ENCODE measurements around the gene FXYD1.
"Not testable (repeated sequence)": the region's sequence is repeated elsewhere in the genome, so short reads cannot be mapped to it uniquely, and the experiment has no call there.

Gene FXYD1

GRCh38 chr19:35138305-35138892 lies at the start of gene FXYD1:
Gene FXYD1 (plus strand): TSS chr19:35138824. CDS start chr19:35140080, 1,256 bp downstream.
- FAIRE-seq = no peak

GRCh38 chr19:35089554-35089953 lies 49.1 kb upstream of the FXYD1 start:
- no peak for FAIRE-seq

DNA sequence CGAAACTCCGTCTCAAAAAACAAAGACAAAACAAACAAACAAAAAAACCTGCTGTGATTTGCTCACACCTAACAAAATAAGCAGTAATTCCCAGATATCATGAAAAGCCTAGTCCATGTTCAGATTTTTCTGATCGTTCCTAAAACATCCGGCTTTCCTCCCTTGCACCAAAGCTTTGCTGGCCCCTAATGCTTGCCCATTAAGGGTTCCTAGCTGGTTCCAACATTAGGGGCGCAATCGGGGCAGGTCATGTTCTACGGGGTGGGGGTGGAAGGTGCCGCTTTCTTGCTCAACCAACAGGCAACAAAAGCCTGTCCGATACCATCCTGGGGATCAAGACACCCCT lies 48.5 kb upstream of the FXYD1 start:
- no peak for FAIRE-seq

DNA sequence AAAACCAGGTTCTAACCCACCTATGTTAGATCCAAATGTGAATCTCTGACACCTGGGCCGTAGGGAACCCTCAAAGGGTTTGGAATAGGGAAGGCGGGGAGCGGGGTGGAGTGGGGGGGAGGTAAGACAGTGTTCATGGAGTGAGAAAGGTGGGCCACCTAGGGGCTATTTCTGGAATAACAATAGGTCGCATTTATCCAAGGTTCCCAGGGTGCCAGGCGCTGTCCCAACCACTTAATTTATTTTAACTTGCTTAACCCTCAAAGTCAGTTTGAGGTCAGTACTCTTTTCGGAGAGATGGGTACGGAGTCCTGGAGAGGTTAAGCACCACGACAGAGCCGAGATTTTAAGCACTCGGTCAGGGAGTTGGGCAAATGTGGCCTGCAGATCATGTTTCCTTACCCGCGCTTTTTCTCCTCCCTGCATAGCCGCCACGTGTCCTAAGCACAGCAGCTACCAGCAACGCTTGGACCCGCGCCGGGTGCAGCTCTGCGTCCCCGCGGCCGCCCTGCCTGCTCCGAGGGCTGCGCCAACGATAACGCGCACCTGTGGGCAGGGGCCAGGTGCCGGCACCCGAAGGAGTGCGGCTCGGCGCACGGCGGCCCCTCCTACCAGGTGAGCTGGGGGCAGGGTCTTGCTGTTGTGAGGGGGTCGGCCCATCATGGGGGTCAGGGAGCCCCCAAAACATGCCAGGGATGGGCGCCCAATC lies 48.0 kb upstream of the FXYD1 start:
- FAIRE-seq = no peak

- no peak for FAIRE-seq
Observed at GRCh38 chr19:35093430-35093829, 45.2 kb upstream of the FXYD1 start.

DNA sequence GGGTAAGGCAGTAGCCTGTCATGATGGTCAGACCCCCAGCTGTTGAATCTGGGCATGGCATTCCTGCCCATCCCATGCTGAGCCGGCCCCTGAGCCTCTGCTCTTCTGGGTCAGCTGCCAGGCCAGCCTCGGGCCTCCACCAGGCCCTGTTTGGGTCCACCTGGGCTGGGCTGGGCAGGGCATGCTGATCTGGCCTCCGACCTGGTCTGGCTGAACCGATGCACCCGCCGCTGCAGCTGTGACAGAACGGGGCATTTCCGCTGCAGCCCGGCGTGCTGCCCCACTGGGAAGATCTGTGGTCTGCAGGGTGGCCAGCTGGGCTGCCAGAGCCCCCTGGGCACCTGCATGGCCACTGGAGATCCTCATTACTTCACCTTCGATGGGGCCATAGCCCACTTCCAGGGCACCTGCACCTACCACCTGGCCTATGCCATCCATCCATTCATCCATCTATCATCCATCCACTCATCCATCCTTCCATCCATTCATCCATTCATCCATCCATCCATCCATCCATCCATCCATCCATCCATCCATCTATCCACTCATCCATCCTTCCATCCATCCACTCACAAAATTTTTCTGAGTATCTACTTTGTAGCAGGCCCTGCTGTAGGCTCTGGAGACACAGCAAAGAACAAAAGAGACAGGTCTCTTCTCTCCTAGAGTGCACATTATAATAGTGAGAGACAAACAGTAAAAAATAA lies 44.5 kb upstream of the FXYD1 start:
- no peak for FAIRE-seq

- no peak for FAIRE-seq
Observed at GRCh38 chr19:35094656-35095055, 44.0 kb upstream of the FXYD1 start.

DNA sequence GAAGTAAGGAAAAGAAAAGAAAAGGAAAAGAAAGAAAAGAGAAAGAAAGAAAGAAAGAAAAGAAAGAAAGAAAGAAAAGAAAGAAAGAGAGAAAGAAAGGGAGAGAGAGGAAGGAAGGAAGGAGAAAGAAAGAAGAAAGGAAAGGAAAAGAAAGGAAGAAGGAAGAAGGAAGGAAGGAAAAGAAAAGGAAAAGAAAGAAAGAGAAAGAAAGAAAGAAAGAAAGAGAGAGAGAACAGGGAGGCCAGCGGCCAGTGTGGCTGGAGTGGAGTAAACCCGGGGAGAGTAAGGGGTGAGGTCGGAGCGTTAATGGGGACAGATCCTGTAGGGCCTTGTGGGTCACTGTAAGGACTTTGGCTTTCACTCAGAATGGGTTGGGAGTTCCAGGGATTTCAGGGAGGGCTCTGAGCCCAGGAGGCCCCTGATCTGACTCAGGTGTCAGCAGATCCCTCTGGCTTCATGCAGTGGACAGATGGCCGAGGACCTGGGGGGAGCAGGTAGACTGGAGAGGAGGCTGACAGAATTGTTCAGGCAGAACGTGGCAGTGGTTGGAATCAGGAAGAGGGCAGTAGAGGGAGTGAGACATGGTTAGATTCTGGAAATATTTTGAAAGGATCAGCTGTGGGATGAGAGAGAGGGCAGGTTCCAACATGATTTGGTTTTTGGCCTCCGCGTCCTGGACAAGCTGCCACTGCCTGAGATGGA lies 42.8 kb upstream of the FXYD1 start:
- no peak for FAIRE-seq

DNA sequence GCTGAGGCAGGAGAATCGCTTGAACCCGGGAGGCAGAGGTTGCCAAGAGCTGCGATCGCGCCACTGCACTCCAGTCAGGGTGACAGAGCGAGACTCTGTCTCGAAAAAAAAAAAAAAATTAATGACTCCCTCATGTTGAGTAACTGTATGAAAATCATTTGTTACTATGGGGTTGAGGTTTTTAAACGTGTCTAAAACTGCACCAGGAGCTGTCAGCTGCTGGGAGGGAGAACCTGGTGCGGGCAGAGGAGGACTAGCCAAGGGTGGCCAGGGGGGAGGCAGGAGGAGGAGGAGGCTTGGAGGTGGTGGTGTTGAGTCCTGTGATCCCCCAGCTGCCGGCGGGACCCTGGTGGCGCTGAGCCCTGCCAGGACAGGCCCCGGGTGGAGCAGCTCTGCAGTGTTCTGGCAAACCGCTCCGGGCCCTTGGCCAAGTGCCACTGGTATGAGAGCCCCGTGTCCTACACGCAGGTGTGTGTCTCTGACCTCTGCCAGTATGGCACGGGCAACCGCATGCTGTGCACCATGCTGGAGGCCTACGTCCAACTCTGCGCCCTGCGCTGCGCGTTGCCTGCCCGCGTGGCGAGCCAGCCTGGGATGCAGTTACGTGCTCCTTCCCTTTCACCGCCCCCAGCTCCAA lies 40.1 kb upstream of the FXYD1 start:
- no peak for FAIRE-seq

- no peak for FAIRE-seq
Observed at GRCh38 chr19:35099155-35099896, 39.3 kb upstream of the FXYD1 start.

DNA sequence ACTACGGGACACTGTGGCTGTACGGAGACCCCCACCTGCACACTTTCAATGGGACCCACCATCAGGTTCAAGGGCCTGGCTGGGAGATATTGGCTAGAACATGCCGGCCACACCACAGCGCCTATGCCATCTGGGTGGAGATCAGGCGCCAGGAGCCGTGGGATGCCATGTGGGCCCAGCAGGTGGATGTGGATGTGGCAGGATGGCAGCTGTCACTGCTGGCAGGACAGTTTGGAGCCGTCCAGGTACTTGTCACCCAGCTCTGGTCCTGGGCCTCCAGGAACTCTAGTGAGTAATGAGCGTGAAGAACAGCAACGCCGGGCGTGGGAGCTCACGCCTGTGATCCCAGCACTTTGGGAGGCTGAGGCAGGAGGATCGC lies 38.7 kb upstream of the FXYD1 start:
- no peak for FAIRE-seq

GRCh38 chr19:35100588-35101533 lies 37.8 kb upstream of the FXYD1 start:
- no peak for FAIRE-seq

DNA sequence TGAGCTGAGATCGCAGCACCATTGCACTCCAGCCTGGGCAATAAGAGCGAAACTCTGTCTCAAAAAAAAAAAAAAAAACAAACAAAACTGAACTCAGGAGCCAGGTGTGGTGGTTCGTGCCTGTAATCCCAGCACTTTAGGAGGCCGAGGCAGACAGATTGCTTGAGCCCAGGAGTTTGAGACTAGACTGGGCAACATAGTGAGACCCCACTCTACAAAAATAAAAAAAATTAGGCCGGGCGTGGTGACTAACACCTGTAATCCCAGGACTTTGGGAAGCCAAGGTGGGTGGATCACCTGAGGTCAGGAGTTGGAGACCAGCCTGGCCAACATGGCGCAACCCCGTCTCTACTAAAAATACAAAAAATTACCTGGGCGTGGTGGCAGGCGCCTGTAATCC lies 36.7 kb upstream of the FXYD1 start:
- not testable (repeated sequence) for FAIRE-seq

- not testable (repeated sequence) for FAIRE-seq
Observed at GRCh38 chr19:35103614-35104013, 35.0 kb upstream of the FXYD1 start.

GRCh38 chr19:35104361-35104760 lies 34.3 kb upstream of the FXYD1 start:
- no peak for FAIRE-seq

DNA sequence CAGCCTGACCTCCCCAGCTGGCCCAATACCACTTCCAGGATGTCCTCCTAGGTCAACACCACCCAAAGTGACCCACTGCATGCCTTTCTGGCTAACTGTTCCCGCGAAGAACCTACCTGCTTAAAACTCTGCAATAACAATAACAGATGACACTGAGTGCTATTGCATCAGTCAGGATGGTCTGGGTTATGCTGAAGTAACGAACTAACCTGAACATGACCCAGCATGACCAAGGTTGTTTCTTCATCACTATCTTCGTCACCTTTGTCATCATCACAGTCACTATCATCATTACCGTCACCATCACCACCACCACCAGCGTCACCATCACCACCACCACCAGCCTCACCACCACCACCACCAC lies 33.6 kb upstream of the FXYD1 start:
- no peak for FAIRE-seq

GRCh38 chr19:35105411-35106290 lies 33.0 kb upstream of the FXYD1 start:
- FAIRE-seq = no peak

- no peak for FAIRE-seq
Observed at GRCh38 chr19:35106291-35106583, 32.4 kb upstream of the FXYD1 start.

- no peak for FAIRE-seq
Observed at GRCh38 chr19:35106898-35107541, 31.6 kb upstream of the FXYD1 start.

GRCh38 chr19:35107545-35107944 lies 31.1 kb upstream of the FXYD1 start:
- no peak for FAIRE-seq

Measured in G401.6 (cell line).